Lower leg skin (tissue), 4 donors: ENCODE data around the gene ATP11C. TPM values are rescaled to one million over a fixed set of nuclear protein-coding genes. Genes with fewer than 3 reads are reported as not detected.

Source experiments
- DNase-seq, 2 donors: peaks; one replicate each; pipeline ENCODE4 v3.0.0-alpha.2; 2019; ENCODE audit warnings: low spot score in 2 of 2
- H3K4me3 ChIP-seq: fragments of 200-600 bp; sonication (generic); 2 replicates; pipeline ENCODE4 v1.5.1; 2017; ENCODE audit warnings: mild to moderate bottlenecking, low read depth; ENCODE audit not compliant: poor library complexity, severe bottlenecking
- CTCF ChIP-seq, 3 donors: fragments of 450-650 bp; IDR thresholded peaks; one replicate each; pipeline ENCODE4 v1.5.1; 2016; ENCODE audit warnings: antibody characterized with exemption in 3 of 3, mild to moderate bottlenecking in 3 of 3, moderate library complexity in 2 of 3
- POLR2A ChIP-seq, 2 donors: fragments of 450-650 bp; IDR thresholded peaks; one replicate each; pipeline ENCODE4 v1.6.1; 2016 to 2017; ENCODE audit warnings: antibody characterized with exemption in 2 of 2, mild to moderate bottlenecking in 1 of 2, moderate library complexity in 1 of 2
- WGBS, 2 donors: methylation state at CpG; one replicate each; pipeline ENCODE4 v1.1.5; 2018; 5-methylcytosine and 5-hydroxymethylcytosine counted together
- intact Hi-C: fragments of 100-400 bp; cut with DNase I; formaldehyde crosslinking; loops from one replicate; pipeline ENCODE4 v1.15.0; 2023; ENCODE audit warnings: low total_unique reads
- total RNA-seq, 4 donors: library from RNA; depleted of rRNA; stranded (reverse); fragments of >200 nt; gene quantifications; one replicate each; pipeline ENCODE4 v1.1.0, GENCODE V29; 2016

ATP11C gene
- total RNA-seq, 4 donors from 2014 or later: 9.4 to 17.0 (median 13.5) TPM

- no peak for TF ChIP-seq POLR2A (IDR thresholded peaks at IDR 0.05)
- intact Hi-C loops: no loop called here
- DNase-seq: no peak
- 88 to 89% methylated on average over 1 of the region's 1 CpG for WGBS, 2 donors
- no peak overlapping the region for H3K4me3 ChIP-seq
Measured at GRCh38 chrX:139795196-139795595, 137.7 kb downstream of the ATP11C start.

GRCh38 chrX:139787601-139788000, 145.3 kb downstream of the ATP11C start:
- 84 to 98% methylated on average over 2 of the region's 2 CpGs for WGBS, 2 donors
- no peak overlapping the region for H3K4me3 ChIP-seq
- TF ChIP-seq POLR2A (IDR thresholded peaks at IDR 0.05): no peak
- no peak for TF ChIP-seq CTCF (IDR thresholded peaks at IDR 0.05)
- no peak for DNase-seq
- intact Hi-C loops: no loop called here

- 62 to 100% methylated on average over 1 of the region's 1 CpG for WGBS, 2 donors
- no peak overlapping the region for H3K4me3 ChIP-seq
- intact Hi-C loops: no loop called here
- no peak for TF ChIP-seq POLR2A (IDR thresholded peaks at IDR 0.05)
- no peak for TF ChIP-seq CTCF (IDR thresholded peaks at IDR 0.05)
- no peak for DNase-seq
Measured at GRCh38 chrX:139784807-139785206, 148.0 kb downstream of the ATP11C start.

- 61 to 65% methylated on average over 1 of the region's 1 CpG for WGBS, 2 donors
Measured at GRCh38 chrX:139783959-139784358, 148.9 kb downstream of the ATP11C start.

GRCh38 chrX:139783030-139783429, 149.8 kb downstream of the ATP11C start:
- intact Hi-C loops: no loop called here
- no peak overlapping the region for H3K4me3 ChIP-seq
- TF ChIP-seq POLR2A (IDR thresholded peaks at IDR 0.05) (no peak), CTCF (IDR thresholded peaks at IDR 0.05) (no peak)
- 78 to 81% methylated on average over 3 of the region's 3 CpGs for WGBS, 2 donors
- DNase-seq: no peak

More at GRCh38 chrX:139783959-139784358, 148.9 kb downstream of the ATP11C start:
- intact Hi-C loops: no loop called here
- TF ChIP-seq POLR2A (IDR thresholded peaks at IDR 0.05) (no peak), CTCF (IDR thresholded peaks at IDR 0.05) (no peak)
- DNase-seq: no peak
- no peak overlapping the region for H3K4me3 ChIP-seq

GRCh38 chrX:139776599-139776998, 156.3 kb downstream of the ATP11C start:
- DNase-seq: no peak
- intact Hi-C loops: no loop called here
- no peak overlapping the region for H3K4me3 ChIP-seq
- no peak for TF ChIP-seq CTCF (IDR thresholded peaks at IDR 0.05)
- TF ChIP-seq POLR2A (IDR thresholded peaks at IDR 0.05): no peak
- 82 to 100% methylated on average over 3 of the region's 3 CpGs for WGBS, 2 donors
